Fibroblast of lung (primary cell): ENCODE measurements around the gene SLC13A3. TPM values are rescaled to one million over a fixed set of nuclear protein-coding genes. Genes with fewer than 3 reads are reported as not detected.

Source experiments
- DNase-seq, 2 donors: peaks; one replicate each; pipeline versions ENCODE4 v3.0.0 to v3.0.0-alpha.2; 2010; ENCODE audit warnings: low read depth in 2 of 2
- H2AFZ ChIP-seq: 2 replicates; pipeline ENCODE4 v1.5.1; 2012; ENCODE audit warnings: low read length, control low read depth, inconsistent platforms
- H3K27ac ChIP-seq: 2 replicates; pipeline ENCODE4 v1.5.1; 2011; ENCODE audit warnings: low read length, control low read depth; ENCODE audit not compliant: insufficient read depth
- H3K27me3 ChIP-seq: 2 replicates; pipeline ENCODE4 v1.5.1; 2011; ENCODE audit warnings: mild to moderate bottlenecking, low read length; ENCODE audit not compliant: control insufficient read depth, insufficient read depth
- H3K36me3 ChIP-seq: 2 replicates; pipeline ENCODE4 v1.5.1; 2011; ENCODE audit warnings: low read length; ENCODE audit not compliant: control insufficient read depth, insufficient read depth
- H3K4me1 ChIP-seq: 2 replicates; pipeline ENCODE4 v1.5.1; 2011; ENCODE audit warnings: low read length; ENCODE audit not compliant: control insufficient read depth, insufficient read depth; ENCODE audit errors: extremely low read depth
- H3K4me2 ChIP-seq: 2 replicates; pipeline ENCODE4 v1.5.1; 2011; ENCODE audit warnings: low read length, control low read depth; ENCODE audit not compliant: insufficient read depth; ENCODE audit errors: extremely low read depth
- H3K4me3 ChIP-seq, 4 experiments: fragments of 200-600 bp in 1 of 4; sonication (generic) in 1 of 4; replicated peaks in 1 of 4; 2 replicates each; pipeline ENCODE4 v1.5.1; 2011 to 2016; ENCODE audit warnings: low read length in 4 of 4, low read depth in 3 of 4, mild to moderate bottlenecking in 3 of 4, control low read depth in 2 of 4, inconsistent platforms in 1 of 4, mixed read lengths in 1 of 4; ENCODE audit not compliant: insufficient read depth in 1 of 4; ENCODE audit errors: control extremely low read depth in 1 of 4
- H3K79me2 ChIP-seq: 2 replicates; pipeline ENCODE4 v1.5.1; 2012; ENCODE audit warnings: mild to moderate bottlenecking, low read length, inconsistent platforms; ENCODE audit not compliant: control insufficient read depth, insufficient read depth
- H3K9ac ChIP-seq: 2 replicates; pipeline ENCODE4 v1.5.1; 2011; ENCODE audit warnings: mild to moderate bottlenecking, low read length, control low read depth; ENCODE audit not compliant: insufficient read depth
- H3K9me3 ChIP-seq: 2 replicates; pipeline ENCODE4 v1.5.1; 2012; ENCODE audit warnings: low read depth, low read length; ENCODE audit not compliant: control insufficient read depth, insufficient read depth
- H4K20me1 ChIP-seq: 2 replicates; pipeline ENCODE4 v1.5.1; 2011; ENCODE audit warnings: low read length; ENCODE audit not compliant: control insufficient read depth, insufficient read depth; ENCODE audit errors: extremely low read depth
- CTCF ChIP-seq, 2 donors: IDR thresholded peaks in 1 of 2; conservative IDR thresholded peaks in 1 of 2; 1 replicate in 1 of 2; 2 replicates in 1 of 2; pipeline ENCODE4 v1.5.1; 2011 to 2012; ENCODE audit warnings: low read length in 2 of 2, control low read depth in 1 of 2, inconsistent platforms in 1 of 2, low read depth in 1 of 2, mild to moderate bottlenecking in 1 of 2
- EZH2 ChIP-seq: IDR thresholded peaks from 2 replicates; pipeline ENCODE4 v1.5.1; 2012; ENCODE audit warnings: low read length, control low read depth, mild to moderate bottlenecking; ENCODE audit errors: missing control alignments
- polyA plus RNA-seq, 2 donors: library from polyadenylated mRNA; depleted of rRNA in 1 of 2; stranded (reverse) in 1 of 2; unstranded in 1 of 2; fragments of >200 nt; gene quantifications; 2 replicates each; pipeline ENCODE4 v1.2.1, GENCODE V29; 2011 to 2012; ENCODE audit warnings: missing spikeins in 1 of 2
- total RNA-seq: library from RNA; depleted of rRNA; stranded (reverse); fragments of >200 nt; gene quantifications from 2 replicates; pipeline ENCODE4 v1.2.1, GENCODE V29; 2014

Gene SLC13A3
- total and polyA plus RNA-seq, 2 donors (not counting 1 experiment from before 2014, with no cell fraction given): 2.2 to 5.6 TPM

DNA sequence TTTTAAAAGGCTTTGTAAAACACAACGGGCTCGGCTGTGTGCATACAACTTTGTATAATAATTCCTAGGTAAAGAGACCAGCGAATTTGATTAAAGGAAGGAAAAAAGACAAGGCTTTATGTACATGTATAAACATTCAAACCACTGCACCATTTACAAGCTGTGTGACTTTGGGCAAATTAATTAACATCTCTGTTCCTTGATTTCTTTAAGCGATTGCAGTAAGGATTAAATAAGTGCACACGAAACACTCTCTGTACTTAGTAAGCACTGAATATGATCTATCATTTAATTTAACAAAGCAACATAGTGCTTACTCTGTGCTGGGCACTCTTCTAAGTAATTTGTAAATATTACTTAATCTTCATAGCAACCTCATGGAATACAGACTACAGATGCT is 81.3 kb downstream of the SLC13A3 start:
- Histone ChIP-seq H3K4me2 (no peak overlapping the region), H3K27ac (no peak overlapping the region), H3K4me1 (no peaks in the 10 kb centered on the region), H3K27me3 (no peaks in the 10 kb centered on the region), H3K9ac (no peak overlapping the region), H3K4me3 (no peak overlapping the region), H2AFZ (no peak overlapping the region), H3K9me3 (no peaks in the 10 kb centered on the region), H3K36me3 (no peaks in the 10 kb centered on the region), H3K79me2 (no peaks in the 10 kb centered on the region), H4K20me1 (no peaks in the 10 kb centered on the region)
- TF ChIP-seq CTCF (conservative IDR thresholded peaks at IDR 0.05 in 1 of 2, IDR thresholded peaks at IDR 0.05 in 1 of 2; ENCODE audit: low read depth in 1 of 2, low read length in 2 of 2): no peak
- no peak for TF ChIP-seq EZH2
- no peak for DNase-seq

- Histone ChIP-seq H3K79me2 (no peaks in the 10 kb centered on the region), H3K36me3 (no peaks in the 10 kb centered on the region), H3K27ac (no peak overlapping the region), H3K9ac (no peak overlapping the region), H3K4me2 (no peak overlapping the region), H4K20me1 (no peaks in the 10 kb centered on the region), H3K4me1 (no peaks in the 10 kb centered on the region), H3K9me3 (no peaks in the 10 kb centered on the region), H3K27me3 (no peaks in the 10 kb centered on the region), H3K4me3 (no peak overlapping the region), H2AFZ (no peak overlapping the region)
- DNase-seq: peak; percentile 53 to 88
- TF ChIP-seq EZH2 (no peak), CTCF (conservative IDR thresholded peaks at IDR 0.05 in 1 of 2, IDR thresholded peaks at IDR 0.05 in 1 of 2; ENCODE audit: low read depth in 1 of 2, low read length in 2 of 2) (no peak)
These were observed 82.6 kb downstream of the SLC13A3 start for GRCh38 chr20:46568570-46569129.

DNA sequence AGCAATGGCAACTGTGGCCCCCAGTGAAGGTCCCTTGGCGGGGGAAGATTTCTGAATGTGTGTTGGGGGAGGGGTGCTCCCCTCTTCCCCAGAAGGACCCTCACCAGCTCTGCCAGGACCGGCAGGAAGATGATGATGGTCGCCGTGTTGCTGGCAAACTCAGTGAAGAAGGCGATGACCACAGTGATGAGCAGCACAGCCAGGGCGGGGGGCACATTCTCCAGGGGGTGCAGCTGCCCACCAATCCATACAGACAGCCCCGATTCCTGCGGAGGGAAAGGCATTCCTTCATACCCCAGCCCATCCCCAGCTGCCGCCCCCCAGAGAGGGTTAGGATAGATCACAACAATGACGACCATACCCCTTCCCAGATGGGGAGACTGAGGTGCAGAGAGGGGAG is 85.1 kb downstream of the SLC13A3 start:
- Histone ChIP-seq H3K27me3 (no peaks in the 10 kb centered on the region), H3K4me2 (no peak overlapping the region), H3K36me3 (no peaks in the 10 kb centered on the region), H3K4me1 (no peaks in the 10 kb centered on the region), H3K27ac (no peak overlapping the region), H4K20me1 (no peaks in the 10 kb centered on the region), H3K9ac (no peak overlapping the region), H2AFZ (no peak overlapping the region), H3K79me2 (no peaks in the 10 kb centered on the region), H3K4me3 (no peak overlapping the region), H3K9me3 (no peaks in the 10 kb centered on the region)
- no peak for DNase-seq
- TF ChIP-seq CTCF (conservative IDR thresholded peaks at IDR 0.05 in 1 of 2, IDR thresholded peaks at IDR 0.05 in 1 of 2; ENCODE audit: low read depth in 1 of 2, low read length in 2 of 2) (no peak), EZH2 (no peak)
